ENCODE data around the gene RGS13. TPM values are rescaled to one million over a fixed set of nuclear protein-coding genes. Genes with fewer than 3 reads are reported as not detected.

Gene RGS13, protein sequence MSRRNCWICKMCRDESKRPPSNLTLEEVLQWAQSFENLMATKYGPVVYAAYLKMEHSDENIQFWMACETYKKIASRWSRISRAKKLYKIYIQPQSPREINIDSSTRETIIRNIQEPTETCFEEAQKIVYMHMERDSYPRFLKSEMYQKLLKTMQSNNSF
- total RNA-seq = not detected

DNA sequence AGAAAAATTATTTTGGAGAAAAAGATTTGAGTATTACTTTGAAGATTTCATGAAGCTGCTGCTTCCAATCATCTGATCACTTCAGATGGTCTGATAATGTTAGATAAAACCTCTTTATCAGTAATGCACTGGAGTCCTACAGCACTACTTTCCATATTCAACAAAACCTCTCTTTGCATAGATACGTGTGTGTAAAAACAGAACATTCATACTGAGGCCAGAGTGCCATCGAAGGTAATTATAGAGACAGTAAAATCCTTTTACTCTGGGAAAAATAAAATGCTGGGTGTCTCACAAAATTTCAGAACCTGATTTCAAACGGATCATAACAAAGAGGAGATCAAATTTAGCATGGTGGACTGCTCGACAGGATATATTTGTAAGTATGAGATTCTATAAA lies at the start of gene RGS13:
RGS13 (plus strand) TSS at position 209 of the 400 bp plus-strand sequence. CDS start 8,188 bp downstream, outside the sequence.
- ATAC-seq = no peak

- ATAC-seq = no peak
Measured at GRCh38 chr1:192587386-192588266, 48.3 kb upstream of the RGS13 start.

- no peak for ATAC-seq
Measured at GRCh38 chr1:192588546-192588945, 47.4 kb upstream of the RGS13 start.

- ATAC-seq = no peak
Measured at GRCh38 chr1:192589813-192590212, 46.1 kb upstream of the RGS13 start.

DNA sequence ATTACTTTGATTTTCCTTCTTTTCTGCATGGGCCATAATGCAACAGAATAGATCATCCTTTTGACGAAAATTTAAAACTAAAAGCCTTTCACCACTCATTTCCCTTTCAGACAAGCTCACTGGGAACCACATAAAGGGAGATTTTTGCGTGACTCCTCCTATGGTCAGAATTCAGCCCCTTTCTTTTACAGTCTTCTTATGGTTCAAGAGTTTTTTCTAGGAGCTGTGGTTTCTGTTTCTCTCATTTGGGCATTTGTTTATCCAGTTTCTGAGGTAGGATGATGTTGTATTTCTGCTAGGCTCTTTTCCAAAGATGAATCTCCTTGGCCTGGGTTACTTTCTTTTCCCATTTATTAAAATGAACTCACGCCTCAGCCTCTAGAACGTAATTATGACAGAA lies 43.4 kb upstream of the RGS13 start:
- no peak for ATAC-seq

- no peak for ATAC-seq
Measured at GRCh38 chr1:192592981-192593708, 42.8 kb upstream of the RGS13 start.

DNA sequence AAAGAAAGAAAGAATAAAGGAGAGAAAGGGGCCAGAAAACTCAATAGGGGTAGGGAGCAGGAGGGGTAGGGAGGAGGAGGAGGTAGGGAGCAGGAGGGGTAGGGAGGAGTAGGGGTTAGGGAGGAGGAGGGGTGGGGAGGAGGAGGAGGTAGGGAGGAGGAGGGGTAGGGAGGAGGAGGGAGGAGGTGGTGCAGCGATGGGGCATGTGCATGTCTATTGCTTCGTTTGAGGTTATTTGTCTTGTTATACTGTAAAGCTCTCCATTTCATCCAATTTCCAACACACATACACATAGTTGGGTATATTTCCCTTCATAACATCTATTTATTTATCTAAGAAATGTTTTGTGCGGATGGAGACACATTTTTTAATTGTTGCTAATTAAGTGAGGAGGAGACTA lies 40.6 kb upstream of the RGS13 start:
- no peak for ATAC-seq

DNA sequence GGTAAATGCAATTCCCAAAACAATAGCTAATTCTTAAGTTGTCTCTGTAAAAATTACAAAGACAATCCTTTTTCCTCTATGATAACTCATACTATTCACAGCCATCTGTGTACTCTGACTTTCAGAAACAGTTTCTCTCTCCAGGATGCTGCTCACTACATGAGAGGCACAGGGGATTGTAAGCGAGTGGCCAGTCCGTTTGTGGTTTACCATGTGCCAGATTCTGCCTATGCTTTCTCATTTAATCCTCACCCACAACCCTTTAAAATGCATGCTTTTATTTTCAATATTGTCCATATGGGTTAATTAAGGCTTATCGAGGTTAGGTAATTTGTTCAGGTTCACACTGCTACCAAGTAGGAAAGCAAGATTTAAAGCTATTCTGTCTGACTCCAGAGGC lies 37.4 kb upstream of the RGS13 start:
- ATAC-seq = no peak

DNA sequence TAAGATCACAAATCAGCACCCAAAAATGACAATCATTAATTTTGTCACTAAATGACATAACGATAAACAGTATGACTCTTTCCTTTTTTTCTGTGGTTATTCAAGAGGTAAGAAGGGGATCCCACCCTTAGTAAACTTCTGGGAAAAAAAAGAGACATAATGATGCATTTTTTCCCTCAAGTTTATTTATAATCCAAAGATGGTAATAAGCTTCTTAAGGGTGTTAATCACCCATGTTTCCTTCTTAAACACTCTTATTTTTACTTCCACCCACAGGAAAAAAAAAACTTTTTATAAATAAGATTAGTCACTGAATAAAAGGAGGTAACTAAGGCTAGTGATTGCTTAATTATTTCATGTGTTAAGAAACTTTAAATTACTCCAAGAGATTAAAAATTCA lies 35.7 kb upstream of the RGS13 start:
- ATAC-seq = no peak

- ATAC-seq = no peak
Measured at GRCh38 chr1:192601143-192601542, 34.8 kb upstream of the RGS13 start.

- no peak for ATAC-seq
Measured at GRCh38 chr1:192601567-192601966, 34.4 kb upstream of the RGS13 start.

DNA sequence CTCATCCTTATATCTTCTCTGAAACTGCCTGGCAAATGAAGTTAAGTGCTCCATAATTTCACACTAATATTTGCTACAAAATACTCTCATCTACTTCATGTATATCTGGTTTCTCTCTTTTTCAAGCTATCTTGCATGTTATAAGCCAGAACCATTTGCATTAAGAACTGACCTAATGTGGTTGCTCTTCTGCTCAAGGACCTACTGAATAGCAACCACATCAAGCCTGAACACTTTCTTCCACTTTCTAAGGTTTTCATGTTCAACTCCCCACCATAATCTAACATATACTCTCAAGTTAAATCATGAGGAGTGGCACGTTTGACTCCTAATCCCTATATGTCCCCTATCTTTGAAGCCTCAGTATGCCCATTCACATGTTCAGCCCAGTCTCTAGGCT lies 33.2 kb upstream of the RGS13 start:
- ATAC-seq = no peak

- no peak for ATAC-seq
Measured at GRCh38 chr1:192603218-192603787, 32.6 kb upstream of the RGS13 start.

GRCh38 chr1:192604979-192605620 lies 30.8 kb upstream of the RGS13 start:
- no peak for ATAC-seq

DNA sequence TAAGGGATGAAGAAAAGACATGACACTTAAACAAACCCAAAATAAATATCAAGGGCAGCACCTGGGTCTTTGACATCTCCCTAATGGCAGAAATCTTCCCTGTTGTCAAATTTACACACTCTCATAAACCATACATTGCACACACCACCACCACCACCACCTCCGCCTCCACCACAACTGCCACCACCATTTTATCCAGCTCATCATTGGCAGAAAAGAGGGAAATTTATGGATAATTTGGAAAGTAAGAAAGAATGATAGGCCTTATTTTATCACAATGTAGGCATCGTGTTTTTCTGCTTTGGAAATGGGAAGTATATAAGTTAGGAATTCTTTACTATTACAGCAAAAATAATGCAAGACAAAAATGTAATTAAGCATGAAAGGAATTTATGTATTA lies 27.3 kb upstream of the RGS13 start:
- ATAC-seq = no peak

- ATAC-seq = peak; percentile 72
Measured at GRCh38 chr1:192609110-192610079, 26.6 kb upstream of the RGS13 start.

DNA sequence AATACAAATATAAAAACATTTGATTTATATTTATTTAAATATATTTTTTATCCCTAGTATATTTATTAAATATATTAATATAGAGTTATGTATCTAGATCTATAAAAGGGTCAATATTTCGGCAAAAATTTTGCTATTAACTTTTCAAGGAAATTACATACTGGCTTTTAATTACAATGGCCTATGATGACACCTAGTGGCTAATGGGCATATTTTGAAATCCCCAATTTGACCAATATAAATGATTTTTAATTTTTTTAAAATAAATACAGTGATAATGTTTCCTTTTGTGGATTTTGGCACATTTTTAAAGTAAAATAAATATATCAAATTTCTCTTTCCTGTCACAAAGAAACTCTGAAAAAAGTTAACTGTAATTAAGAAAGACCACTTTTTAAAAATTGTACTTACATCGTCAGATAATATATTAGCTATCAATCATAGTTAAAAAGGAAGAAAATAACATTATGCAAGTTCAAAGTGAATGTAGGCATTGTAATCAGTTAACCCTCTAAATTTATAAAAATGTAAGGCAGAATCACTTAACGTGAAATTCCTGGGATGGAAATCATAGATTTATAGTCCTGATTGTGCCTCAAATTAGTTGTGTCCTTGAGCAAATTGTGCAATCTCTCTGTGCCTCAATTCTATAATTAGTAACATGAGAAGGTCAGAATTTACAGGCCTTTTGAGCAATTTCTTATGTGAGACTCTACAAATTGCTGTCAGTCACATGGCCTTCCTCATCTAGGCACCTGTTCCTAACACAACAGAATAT lies 25.6 kb upstream of the RGS13 start:
- ATAC-seq = no peak

- no peak for ATAC-seq
Measured at GRCh38 chr1:192615055-192615454, 20.9 kb upstream of the RGS13 start.

DNA sequence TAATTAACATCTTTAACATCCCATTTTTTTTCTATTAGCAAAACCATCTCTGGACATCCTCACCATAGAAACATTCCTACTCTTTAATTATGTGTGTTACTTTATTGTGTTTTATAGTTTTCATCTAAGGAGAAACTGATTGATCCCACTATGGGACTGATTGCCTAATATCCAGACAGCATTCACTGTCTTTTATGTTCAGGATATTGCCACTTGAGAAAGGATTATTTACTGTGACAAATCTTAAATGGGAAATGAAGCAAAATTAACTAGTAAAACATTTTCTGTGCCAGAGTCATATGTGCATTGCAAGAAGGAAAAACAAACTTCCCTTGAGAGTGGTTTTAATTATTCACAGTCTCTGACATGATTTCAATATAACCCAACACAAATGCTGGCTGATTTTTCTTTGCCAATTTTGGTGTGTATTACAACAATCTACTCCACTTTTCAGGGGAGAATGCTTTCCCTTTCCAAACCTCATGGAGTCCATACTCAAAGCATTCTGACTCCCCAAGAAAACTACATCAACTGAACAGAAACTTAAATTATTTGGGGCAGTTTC lies 15.8 kb upstream of the RGS13 start:
- ATAC-seq = no peak
